ENCODE data around the gene PAIP2.

DNA sequence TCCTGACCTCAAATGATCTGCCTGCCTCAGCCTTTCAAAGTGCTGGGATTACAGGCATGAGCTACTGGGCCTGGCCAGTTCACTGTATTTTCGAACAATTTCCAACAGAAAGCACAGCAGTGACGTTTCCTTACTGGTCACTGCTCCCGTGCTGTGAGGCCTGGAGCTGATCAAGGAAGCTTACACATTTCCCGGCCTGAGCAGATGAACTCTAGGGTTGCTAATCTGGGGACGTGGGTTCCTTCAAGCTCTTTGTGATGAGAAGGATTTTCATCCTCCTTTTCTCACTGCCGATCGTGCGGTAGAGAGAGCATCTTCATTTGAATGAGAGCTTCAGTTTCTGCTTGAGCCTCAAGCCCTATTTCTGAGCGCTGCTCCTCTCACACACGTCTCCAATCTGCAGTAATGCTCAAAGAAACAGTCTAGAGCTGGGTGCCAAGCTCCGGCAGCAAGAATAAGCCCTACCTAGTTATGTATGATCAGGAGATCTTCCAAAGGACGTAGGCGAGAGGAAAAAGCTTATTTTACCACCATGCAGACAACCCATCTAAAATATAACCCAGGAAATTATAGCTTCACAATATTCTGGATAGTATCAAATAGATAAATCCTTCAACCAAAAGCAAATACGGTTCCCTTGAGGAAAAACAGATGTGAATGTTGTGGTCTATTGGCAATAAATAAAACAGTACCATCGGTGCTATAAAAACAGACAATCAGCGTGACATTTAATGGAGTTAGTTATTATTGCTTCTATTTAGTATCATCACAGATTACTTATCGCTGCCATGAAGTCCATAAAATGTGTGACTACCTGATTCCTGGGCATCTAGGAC, 69.6 kb downstream of the PAIP2 start:
- TF ChIP-seq, protein P1, sequence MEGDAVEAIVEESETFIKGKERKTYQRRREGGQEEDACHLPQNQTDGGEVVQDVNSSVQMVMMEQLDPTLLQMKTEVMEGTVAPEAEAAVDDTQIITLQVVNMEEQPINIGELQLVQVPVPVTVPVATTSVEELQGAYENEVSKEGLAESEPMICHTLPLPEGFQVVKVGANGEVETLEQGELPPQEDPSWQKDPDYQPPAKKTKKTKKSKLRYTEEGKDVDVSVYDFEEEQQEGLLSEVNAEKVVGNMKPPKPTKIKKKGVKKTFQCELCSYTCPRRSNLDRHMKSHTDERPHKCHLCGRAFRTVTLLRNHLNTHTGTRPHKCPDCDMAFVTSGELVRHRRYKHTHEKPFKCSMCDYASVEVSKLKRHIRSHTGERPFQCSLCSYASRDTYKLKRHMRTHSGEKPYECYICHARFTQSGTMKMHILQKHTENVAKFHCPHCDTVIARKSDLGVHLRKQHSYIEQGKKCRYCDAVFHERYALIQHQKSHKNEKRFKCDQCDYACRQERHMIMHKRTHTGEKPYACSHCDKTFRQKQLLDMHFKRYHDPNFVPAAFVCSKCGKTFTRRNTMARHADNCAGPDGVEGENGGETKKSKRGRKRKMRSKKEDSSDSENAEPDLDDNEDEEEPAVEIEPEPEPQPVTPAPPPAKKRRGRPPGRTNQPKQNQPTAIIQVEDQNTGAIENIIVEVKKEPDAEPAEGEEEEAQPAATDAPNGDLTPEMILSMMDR (IDR thresholded peaks at IDR 0.05) = no peak
- no peak for TF ChIP-seq POLR2A (IDR thresholded peaks at IDR 0.05)
